ENCODE measurements around the gene CD52. TPM values are rescaled to one million over a fixed set of nuclear protein-coding genes. Genes with fewer than 3 reads are reported as not detected.

Gene CD52
- polyA plus RNA-seq, 1 donor (not counting 4 experiments of a cell fraction or from before 2014, with no cell fraction given), result 0.22 TPM

GRCh38 chr1:26362331-26362730, 44.6 kb downstream of the CD52 start:
- FAIRE-seq, result no peak
- TF ChIP-seq EZH2 (IDR thresholded peaks at IDR 0.05; ENCODE audit: low read length), result no peak
- TF ChIP-seq, protein P1, sequence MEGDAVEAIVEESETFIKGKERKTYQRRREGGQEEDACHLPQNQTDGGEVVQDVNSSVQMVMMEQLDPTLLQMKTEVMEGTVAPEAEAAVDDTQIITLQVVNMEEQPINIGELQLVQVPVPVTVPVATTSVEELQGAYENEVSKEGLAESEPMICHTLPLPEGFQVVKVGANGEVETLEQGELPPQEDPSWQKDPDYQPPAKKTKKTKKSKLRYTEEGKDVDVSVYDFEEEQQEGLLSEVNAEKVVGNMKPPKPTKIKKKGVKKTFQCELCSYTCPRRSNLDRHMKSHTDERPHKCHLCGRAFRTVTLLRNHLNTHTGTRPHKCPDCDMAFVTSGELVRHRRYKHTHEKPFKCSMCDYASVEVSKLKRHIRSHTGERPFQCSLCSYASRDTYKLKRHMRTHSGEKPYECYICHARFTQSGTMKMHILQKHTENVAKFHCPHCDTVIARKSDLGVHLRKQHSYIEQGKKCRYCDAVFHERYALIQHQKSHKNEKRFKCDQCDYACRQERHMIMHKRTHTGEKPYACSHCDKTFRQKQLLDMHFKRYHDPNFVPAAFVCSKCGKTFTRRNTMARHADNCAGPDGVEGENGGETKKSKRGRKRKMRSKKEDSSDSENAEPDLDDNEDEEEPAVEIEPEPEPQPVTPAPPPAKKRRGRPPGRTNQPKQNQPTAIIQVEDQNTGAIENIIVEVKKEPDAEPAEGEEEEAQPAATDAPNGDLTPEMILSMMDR (optimal IDR thresholded peaks at IDR 0.05 in 1 of 3, IDR thresholded peaks at IDR 0.05 in 1 of 3, conservative IDR thresholded peaks at IDR 0.05 in 1 of 3; ENCODE audit: extremely low read depth in 1 of 3, insufficient read depth in 2 of 3, low read length in 3 of 3), result no peak
- peaks cover 3% of the 10 kb centered on the region for H3K27me3 ChIP-seq (ENCODE audit: control insufficient read depth, extremely low read depth, insufficient read depth, low read length)

GRCh38 chr1:26363549-26364448, 46.0 kb downstream of the CD52 start:
- dilution Hi-C loops (cut with MboI; ENCODE audit: extremely low pct_ligation_motif_present, low sequenced_read_pairs), result no loop called here
- TF ChIP-seq EZH2 (IDR thresholded peaks at IDR 0.05; ENCODE audit: low read length), result no peak
- TF ChIP-seq, protein P1 (optimal IDR thresholded peaks at IDR 0.05 in 1 of 3, IDR thresholded peaks at IDR 0.05 in 1 of 3, conservative IDR thresholded peaks at IDR 0.05 in 1 of 3; ENCODE audit: extremely low read depth in 1 of 3, insufficient read depth in 2 of 3, low read length in 3 of 3), result peak; percentile 93 to 98 (median 94)
- Histone ChIP-seq H3K4me2 (ENCODE audit: control insufficient read depth, extremely low read depth, insufficient read depth, low read depth, low read length) (no peak overlapping the region), H2AFZ (ENCODE audit: control insufficient read depth, low read length) (no peak overlapping the region), H4K20me1 (ENCODE audit: control insufficient read depth, extremely low read depth, insufficient read depth, low read length) (no peaks in the 10 kb centered on the region), H3K27ac (ENCODE audit: control insufficient read depth, insufficient read depth, low read length) (no peak overlapping the region), H3K79me2 (ENCODE audit: control insufficient read depth, insufficient read depth, low read length) (no peaks in the 10 kb centered on the region), H3K9me1 (ENCODE audit: control insufficient read depth, extremely low read depth, insufficient read depth, low read length) (no peaks in the 10 kb centered on the region), H3K4me3 (ENCODE audit: control insufficient read depth in 2 of 3, extremely low read depth in 1 of 3, insufficient read depth in 2 of 3, low read depth in 1 of 3, low read length in 3 of 3) (no peak overlapping the region), H3K9me3 (ENCODE audit: control insufficient read depth, low read depth, low read length) (no peaks in the 10 kb centered on the region), H3K9ac (ENCODE audit: control insufficient read depth, extremely low read depth, insufficient read depth, low read length) (no peak overlapping the region), H3K4me1 (ENCODE audit: control insufficient read depth, extremely low read depth, insufficient read depth, low read length) (peaks cover 10% of the 10 kb centered on the region), H3K27me3 (ENCODE audit: control insufficient read depth, extremely low read depth, insufficient read depth, low read length) (peaks cover 3% of the 10 kb centered on the region), H3K36me3 (ENCODE audit: control insufficient read depth in 2 of 2, extremely low read depth in 1 of 2, insufficient read depth in 2 of 2, low read length in 2 of 2) (no peaks in the 10 kb centered on the region)
- no peak for DNase-seq (ENCODE audit: low read depth, low spot score)
- peak; percentile 84 for FAIRE-seq

More at GRCh38 chr1:26362331-26362730, 44.6 kb downstream of the CD52 start:
- Histone ChIP-seq H4K20me1 (ENCODE audit: control insufficient read depth, extremely low read depth, insufficient read depth, low read length) (no peaks in the 10 kb centered on the region), H3K27ac (ENCODE audit: control insufficient read depth, insufficient read depth, low read length) (no peak overlapping the region), H3K9me3 (ENCODE audit: control insufficient read depth, low read depth, low read length) (no peaks in the 10 kb centered on the region), H3K79me2 (ENCODE audit: control insufficient read depth, insufficient read depth, low read length) (no peaks in the 10 kb centered on the region), H3K36me3 (ENCODE audit: control insufficient read depth in 2 of 2, extremely low read depth in 1 of 2, insufficient read depth in 2 of 2, low read length in 2 of 2) (no peaks in the 10 kb centered on the region), H3K4me1 (ENCODE audit: control insufficient read depth, extremely low read depth, insufficient read depth, low read length) (peaks cover 21% of the 10 kb centered on the region), H3K4me3 (ENCODE audit: control insufficient read depth in 2 of 3, extremely low read depth in 1 of 3, insufficient read depth in 2 of 3, low read depth in 1 of 3, low read length in 3 of 3) (no peak overlapping the region), H3K4me2 (ENCODE audit: control insufficient read depth, extremely low read depth, insufficient read depth, low read depth, low read length) (no peak overlapping the region), H2AFZ (ENCODE audit: control insufficient read depth, low read length) (no peak overlapping the region), H3K9me1 (ENCODE audit: control insufficient read depth, extremely low read depth, insufficient read depth, low read length) (no peaks in the 10 kb centered on the region), H3K9ac (ENCODE audit: control insufficient read depth, extremely low read depth, insufficient read depth, low read length) (no peak overlapping the region)
- dilution Hi-C loops (cut with MboI; ENCODE audit: extremely low pct_ligation_motif_present, low sequenced_read_pairs), result no loop called here
- DNase-seq (ENCODE audit: low read depth, low spot score), result no peak
